Measurements from ENCODE around the gene CNIH2.
"Not testable (repeated sequence)": the region's sequence is repeated elsewhere in the genome, so short reads cannot be mapped to it uniquely, and the experiment has no call there.

The CNIH2 gene

GRCh38 chr11:66292543-66293332 lies 14.8 kb downstream of the CNIH2 start:
- DNase-seq, result no peak

GRCh38 chr11:66293352-66293751 lies 15.4 kb downstream of the CNIH2 start:
- DNase-seq, result no peak

GRCh38 chr11:66293777-66294625 lies 16.0 kb downstream of the CNIH2 start:
- no peak for DNase-seq

GRCh38 chr11:66294626-66295620 lies 16.9 kb downstream of the CNIH2 start:
- DNase-seq, result no peak

- DNase-seq, result no peak
Observed at GRCh38 chr11:66297610-66298009, 19.6 kb downstream of the CNIH2 start.

GRCh38 chr11:66299186-66299585 lies 21.2 kb downstream of the CNIH2 start:
- no peak for DNase-seq

- DNase-seq, result no peak
Observed at GRCh38 chr11:66302656-66303055, 24.7 kb downstream of the CNIH2 start.

- no peak for DNase-seq
Observed at GRCh38 chr11:66309475-66309874, 31.5 kb downstream of the CNIH2 start.

- DNase-seq, result no peak
Observed at GRCh38 chr11:66310324-66310723, 32.3 kb downstream of the CNIH2 start.

- DNase-seq, result not testable (repeated sequence)
Observed at GRCh38 chr11:66310803-66311440, 32.9 kb downstream of the CNIH2 start.

GRCh38 chr11:66311470-66311964 lies 33.5 kb downstream of the CNIH2 start:
- no peak for DNase-seq

- peak; percentile 79 for DNase-seq
Observed at GRCh38 chr11:66311965-66312548, 34.1 kb downstream of the CNIH2 start.

- DNase-seq, result peak; percentile 86
Observed at GRCh38 chr11:66312549-66313320, 34.8 kb downstream of the CNIH2 start.

- DNase-seq, result no peak
Observed at GRCh38 chr11:66313321-66314185, 35.6 kb downstream of the CNIH2 start.

- no peak for DNase-seq
Observed at GRCh38 chr11:66314186-66314501, 36.2 kb downstream of the CNIH2 start.

GRCh38 chr11:66314561-66315497 lies 36.9 kb downstream of the CNIH2 start:
- DNase-seq, result no peak

GRCh38 chr11:66315498-66315885 lies 37.5 kb downstream of the CNIH2 start:
- DNase-seq, result no peak

GRCh38 chr11:66315921-66316811 lies 38.2 kb downstream of the CNIH2 start:
- no peak for DNase-seq

Measured in NCI-H524 treated with DMSO at 0.1 percent for 48 hours (cell line).